GM23248 (cell line): ENCODE measurements around the gene GDF7. TPM values are rescaled to one million over a fixed set of nuclear protein-coding genes. Genes with fewer than 3 reads are reported as not detected.

Source experiments
- DNase-seq: peaks from one replicate; pipeline ENCODE4 v3.0.0-alpha.2; 2015
- H2AFZ ChIP-seq: fragments of 200-600 bp; sonication (generic); 2 replicates; pipeline ENCODE4 v1.6.1; 2016; ENCODE audit warnings: antibody characterized with exemption
- H3F3A ChIP-seq: fragments of 200-600 bp; sonication (generic); 2 replicates; pipeline ENCODE4 v1.6.1; 2016; ENCODE audit warnings: mild to moderate bottlenecking, antibody characterized with exemption, mixed run types; ENCODE audit not compliant: insufficient read depth
- H3K27ac ChIP-seq: fragments of 200-600 bp; sonication (generic); 2 replicates; pipeline ENCODE4 v1.5.1; 2016; ENCODE audit warnings: mild to moderate bottlenecking
- H3K27me3 ChIP-seq: fragments of 200-600 bp; sonication (generic); replicated peaks from 2 replicates; pipeline ENCODE4 v1.6.1; 2016; ENCODE audit warnings: mild to moderate bottlenecking; ENCODE audit not compliant: insufficient read depth
- H3K36me3 ChIP-seq: fragments of 200-600 bp; sonication (generic); 2 replicates; pipeline ENCODE4 v1.6.1; 2016; ENCODE audit warnings: low read depth, mild to moderate bottlenecking
- H3K4me1 ChIP-seq: fragments of 200-600 bp; sonication (generic); 2 replicates; pipeline ENCODE4 v1.6.1; 2016; ENCODE audit warnings: mild to moderate bottlenecking; ENCODE audit not compliant: insufficient read depth
- H3K4me2 ChIP-seq: fragments of 200-600 bp; sonication (generic); one replicate; pipeline ENCODE4 v1.6.1; 2016; ENCODE audit warnings: mild to moderate bottlenecking; ENCODE audit not compliant: unreplicated experiment
- H3K4me3 ChIP-seq: fragments of 200-600 bp; sonication (generic); 2 replicates; pipeline ENCODE4 v1.5.1; 2016; ENCODE audit warnings: mild to moderate bottlenecking
- H3K79me2 ChIP-seq: fragments of 200-600 bp; sonication (generic); 2 replicates; pipeline ENCODE4 v1.6.1; 2016; ENCODE audit warnings: mild to moderate bottlenecking; ENCODE audit not compliant: insufficient read depth
- H3K9ac ChIP-seq: fragments of 200-600 bp; sonication (generic); 2 replicates; pipeline ENCODE4 v1.6.1; 2016; ENCODE audit warnings: mild to moderate bottlenecking
- H3K9me2 ChIP-seq: fragments of 200-600 bp; sonication (generic); 2 replicates; pipeline ENCODE4 v1.6.1; 2016; ENCODE audit warnings: mixed run types, mild to moderate bottlenecking, moderate library complexity; ENCODE audit not compliant: insufficient read depth
- H3K9me3 ChIP-seq: fragments of 200-600 bp; sonication (generic); one replicate; pipeline ENCODE4 v1.6.1; 2017; ENCODE audit warnings: low read depth
- H4K20me1 ChIP-seq: fragments of 200-600 bp; sonication (generic); 2 replicates; pipeline ENCODE4 v1.6.0; 2016; ENCODE audit not compliant: insufficient read depth
- EZH2 ChIP-seq: fragments of 200-600 bp; sonication (generic); IDR thresholded peaks from 2 replicates; pipeline ENCODE4 v1.6.1; 2018; ENCODE audit warnings: antibody characterized with exemption, mild to moderate bottlenecking; ENCODE audit not compliant: insufficient read depth, poor library complexity, severe bottlenecking
- EZH2phosphoT487 ChIP-seq: fragments of 200-600 bp; sonication (generic); IDR thresholded peaks from 2 replicates; pipeline ENCODE4 v1.6.1; 2018; ENCODE audit warnings: antibody characterized with exemption, moderate library complexity, mild to moderate bottlenecking, low read depth; ENCODE audit not compliant: insufficient read depth
- WGBS, 2 experiments: methylation state at CpG; one replicate each; pipeline ENCODE4 v1.1.6; 2015 to 2017; ENCODE audit warnings: low lambda C conversion rate in 2 of 2, low coverage in 1 of 2; ENCODE audit errors: missing lambda C conversion rate in 2 of 2; 5-methylcytosine and 5-hydroxymethylcytosine counted together
- in situ Hi-C: fragments of 300-500 bp; cut with MboI; formaldehyde crosslinking; loops from 2 replicates; pipeline ENCODE4 v1.15.0; 2020
- polyA plus RNA-seq: library from polyadenylated mRNA; unstranded; fragments of >200 nt; fragmentation: Nextera tagmentation; extraction: Ambion mirVana; gene quantifications from 2 replicates; pipeline ENCODE4 v1.2.1, GENCODE V29; 2016
- total RNA-seq: library from RNA; depleted of rRNA; stranded (reverse); fragments of >200 nt; shearing (Covaris generic); gene quantifications from 2 replicates; pipeline ENCODE4 v1.2.3, GENCODE V29; 2014

GDF7 gene
- total and polyA plus RNA-seq, 2 experiments from 2014 or later: 0.03 TPM; not detected in 1

DNA sequence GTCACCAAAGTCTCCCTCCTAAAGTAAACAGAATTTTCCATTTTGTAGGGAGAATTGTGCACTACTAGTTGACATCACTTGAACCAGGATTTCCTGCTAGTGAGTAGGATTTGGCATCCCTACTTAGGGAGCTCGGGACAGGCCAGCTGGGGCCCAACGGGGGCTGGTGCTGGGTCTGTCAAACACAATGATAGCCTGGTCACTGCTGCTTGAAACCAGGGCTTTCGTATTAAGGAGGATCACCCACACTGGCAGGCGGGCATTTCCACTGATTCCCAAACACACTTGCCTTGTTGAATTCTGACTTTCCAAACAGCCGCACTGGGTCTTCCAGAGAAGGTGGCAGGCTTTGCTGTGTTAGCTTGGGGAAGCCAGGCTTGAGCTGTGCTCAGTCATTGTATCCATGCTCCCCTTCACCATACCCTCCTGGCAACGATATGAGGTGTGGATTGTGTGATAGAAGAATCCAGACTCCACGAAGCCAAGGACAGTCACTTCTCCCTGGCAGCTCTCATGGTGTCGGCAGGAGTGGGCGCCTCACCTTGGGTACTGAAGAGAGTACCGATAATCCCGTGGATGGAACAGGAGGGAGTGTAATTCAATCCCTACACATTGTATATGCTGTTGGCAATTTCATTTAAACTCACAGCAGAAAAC, 7.5 kb downstream of the GDF7 start:
- H3K9ac ChIP-seq: no peak overlapping the region
- H2AFZ ChIP-seq: no peak overlapping the region
- H3K79me2 ChIP-seq: no peaks in the 10 kb centered on the region
- peaks cover 35% of the 10 kb centered on the region for H3K27me3 ChIP-seq
- no peak for DNase-seq
- H3K9me3 ChIP-seq: no peaks in the 10 kb centered on the region
- no peaks in the 10 kb centered on the region for H3K36me3 ChIP-seq
- H3K4me3 ChIP-seq: no peak overlapping the region
- in situ Hi-C loops: no loop called here
- no peak overlapping the region for H3K27ac ChIP-seq
- no peaks in the 10 kb centered on the region for H3K9me2 ChIP-seq
- 84 to 85% methylated on average over 11 of the region's 11 CpGs for WGBS, 2 experiments
- H3F3A ChIP-seq: 0 out of 2 replicates have a peak, but pooled peaks cover 5% of the 10 kb centered on the region
- H4K20me1 ChIP-seq: no peaks in the 10 kb centered on the region
- TF ChIP-seq EZH2phosphoT487 (no peak), EZH2 (no peak)
- no peak overlapping the region for H3K4me2 ChIP-seq
- H3K4me1 ChIP-seq: no peaks in the 10 kb centered on the region; the same call in 1 of the 2 replicates

DNA sequence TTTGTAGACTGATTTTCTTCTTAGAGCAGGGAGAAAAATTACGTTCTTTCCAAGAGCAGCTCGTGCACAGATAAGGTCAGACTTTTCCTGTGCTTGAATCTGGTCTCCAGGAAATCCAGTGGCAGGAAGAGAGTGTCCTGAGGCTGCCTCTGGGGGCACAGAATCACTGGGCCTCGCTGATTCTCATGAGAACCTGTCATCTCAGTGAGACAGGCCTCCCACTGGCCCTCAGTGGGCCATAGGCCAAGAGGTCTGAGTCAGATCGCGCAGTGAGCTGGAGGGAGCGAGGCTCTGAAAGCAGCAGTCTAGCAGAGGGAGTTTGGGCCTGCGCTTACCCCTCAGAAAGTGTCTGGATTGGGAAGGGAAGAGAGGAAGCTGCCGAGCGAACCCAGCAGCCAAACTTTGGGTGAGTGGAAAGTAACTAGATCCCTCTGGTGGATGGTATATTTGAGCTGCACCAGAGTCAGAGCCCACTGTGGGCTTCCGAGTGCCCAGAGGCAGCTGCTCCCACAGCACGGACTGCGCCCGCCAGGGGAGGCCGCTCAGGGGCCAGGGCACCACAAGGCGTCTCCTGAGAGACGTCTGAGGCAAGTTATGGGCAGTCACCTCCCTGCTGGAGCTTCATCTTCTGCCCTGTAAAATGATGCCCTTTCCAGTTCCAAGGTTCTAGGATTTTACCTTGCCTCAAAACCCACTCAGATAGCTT, 8.2 kb downstream of the GDF7 start:
- in situ Hi-C loops: no loop called here
- no peaks in the 10 kb centered on the region for H3K9me2 ChIP-seq
- no peak overlapping the region for H3K4me3 ChIP-seq
- no peak overlapping the region; the same call in 1 of the 2 replicates for H2AFZ ChIP-seq
- peaks cover 28% of the 10 kb centered on the region for H3K27me3 ChIP-seq
- H3K36me3 ChIP-seq: no peaks in the 10 kb centered on the region
- 32 to 38% methylated on average over 16 of the region's 16 CpGs for WGBS, 2 experiments
- DNase-seq: peak; percentile 90
- no peaks in the 10 kb centered on the region; the same call in 1 of the 2 replicates for H3K4me1 ChIP-seq
- H3K9me3 ChIP-seq: no peaks in the 10 kb centered on the region
- no peaks in the 10 kb centered on the region for H3K79me2 ChIP-seq
- H3K9ac ChIP-seq: peak overlapping the region; percentile 36; the same call in 1 of the 2 replicates
- H3K4me2 ChIP-seq: no peak overlapping the region
- 0 out of 2 replicates have a peak, but pooled peaks cover 5% of the 10 kb centered on the region for H3F3A ChIP-seq
- H3K27ac ChIP-seq: no peak overlapping the region
- no peak for TF ChIP-seq EZH2
- TF ChIP-seq EZH2phosphoT487: no peak
- H4K20me1 ChIP-seq: no peaks in the 10 kb centered on the region

DNA sequence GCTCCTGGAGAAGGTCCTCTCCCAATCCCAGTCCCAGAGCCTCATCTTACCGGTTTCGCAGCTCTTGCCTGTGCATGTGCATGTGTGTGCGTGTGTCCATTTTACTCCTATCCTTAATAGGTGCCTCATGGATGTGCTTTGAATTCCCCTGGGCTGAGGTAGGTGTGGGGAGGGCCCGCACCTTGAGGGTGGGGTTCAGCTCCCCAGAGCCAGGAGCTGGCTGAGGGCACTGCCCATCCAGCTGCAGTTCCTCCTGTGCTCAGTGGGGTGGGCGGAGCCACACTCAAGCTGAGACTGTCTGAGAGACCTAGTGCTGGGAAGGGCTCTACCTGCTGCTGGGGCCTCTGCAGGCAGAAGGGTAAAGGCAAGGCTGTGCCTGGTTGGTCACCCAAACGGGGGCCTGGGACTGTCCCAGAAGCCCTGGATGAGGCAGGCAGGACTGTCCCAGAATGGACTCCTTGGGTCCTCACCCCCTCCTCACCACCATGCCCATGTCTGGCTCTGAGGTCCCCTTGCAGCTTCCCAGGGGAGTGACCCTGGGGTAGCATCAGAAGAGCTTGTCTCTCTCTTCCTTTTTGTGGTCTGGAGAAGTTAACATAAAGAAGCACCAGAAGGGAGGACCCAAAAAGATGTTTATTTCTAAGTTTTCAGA, 8.9 kb downstream of the GDF7 start:
- TF ChIP-seq EZH2: no peak
- TF ChIP-seq EZH2phosphoT487: no peak
- Histone ChIP-seq H3K4me2 (no peak overlapping the region), H3K36me3 (no peaks in the 10 kb centered on the region), H3F3A (0 out of 2 replicates have a peak, but pooled peaks cover 5% of the 10 kb centered on the region), H3K9me2 (no peaks in the 10 kb centered on the region), H3K9ac (no peak overlapping the region), H4K20me1 (no peaks in the 10 kb centered on the region), H3K4me1 (no peaks in the 10 kb centered on the region; the same call in 1 of the 2 replicates), H3K27ac (no peak overlapping the region), H3K4me3 (no peak overlapping the region), H3K79me2 (no peaks in the 10 kb centered on the region), H3K27me3 (peaks cover 21% of the 10 kb centered on the region), H3K9me3 (no peaks in the 10 kb centered on the region), H2AFZ (no peak overlapping the region)
- in situ Hi-C loops: no loop called here
- DNase-seq: peak; percentile 47
- WGBS, 2 experiments: 48 to 57% methylated on average over 6 of the region's 6 CpGs
